Esophagus (tissue), 2 donors: Measurements from ENCODE around the gene VPS18. TPM values are rescaled to one million over a fixed set of nuclear protein-coding genes. Genes with fewer than 3 reads are reported as not detected.

Source experiments
- H3K27ac ChIP-seq, 2 donors: one replicate each; pipeline ENCODE4 v1.5.1; 2013; ENCODE audit warnings: low read depth in 2 of 2, mild to moderate bottlenecking in 2 of 2, inconsistent platforms in 1 of 2, low read length in 1 of 2, moderate library complexity in 1 of 2
- H3K27me3 ChIP-seq, 2 donors: one replicate each; pipeline ENCODE4 v1.6.1; 2013; ENCODE audit warnings: low read length in 2 of 2, control low read depth in 1 of 2, mild to moderate bottlenecking in 1 of 2; ENCODE audit not compliant: insufficient read depth in 2 of 2, control insufficient read depth in 1 of 2
- H3K36me3 ChIP-seq, 2 donors: one replicate each; pipeline ENCODE4 v1.6.1; 2013; ENCODE audit warnings: low read length in 1 of 2; ENCODE audit not compliant: control insufficient read depth in 2 of 2, insufficient read depth in 2 of 2
- H3K4me1 ChIP-seq, 2 donors: one replicate each; pipeline ENCODE4 v1.6.1; 2013; ENCODE audit warnings: low read length in 1 of 2; ENCODE audit not compliant: control insufficient read depth in 2 of 2, insufficient read depth in 2 of 2
- H3K4me3 ChIP-seq, 2 donors: one replicate each; pipeline ENCODE4 v1.5.1; 2013; ENCODE audit warnings: low read length in 2 of 2, mild to moderate bottlenecking in 2 of 2, low read depth in 1 of 2, moderate library complexity in 1 of 2
- H3K9me3 ChIP-seq, 2 donors: one replicate each; pipeline ENCODE4 v1.6.1; 2013; ENCODE audit warnings: mild to moderate bottlenecking in 2 of 2, low read depth in 1 of 2, low read length in 1 of 2, moderate library complexity in 1 of 2; ENCODE audit not compliant: control insufficient read depth in 2 of 2, insufficient read depth in 1 of 2
- WGBS, 2 donors: extraction: QIAGEN DNeasy Blood & Tissue Kit; methylation state at CpG; one replicate each; pipeline ENCODE4 v1.1.7; 2013; 5-methylcytosine and 5-hydroxymethylcytosine counted together
- polyA plus RNA-seq, 2 donors: library from polyadenylated mRNA; stranded (reverse); fragments of 200-250 nt; gene quantifications; one replicate each; pipeline ENCODE4 v1.2.3, GENCODE V29; 2013
- donor health status: healthy with polysubstance abuse.
- donor health status: Bipolar disorder and iron deficiency.

VPS18 gene
- polyA plus RNA-seq, 2 donors, result 6.8 to 7.6 TPM

GRCh38 chr15:40894681-40895448, 615 bp downstream of the VPS18 start:
- Histone ChIP-seq H3K27me3 (no peaks in the 10 kb centered on the region), H3K27ac (peak overlapping the region; percentile 91 to 95), H3K36me3 (peaks cover 10 to 13% of the 10 kb centered on the region in 2 donors), H3K4me1 (peaks cover 0 to 19% of the 10 kb centered on the region in 2 donors), H3K9me3 (no peaks in the 10 kb centered on the region), H3K4me3 (peak overlapping the region; percentile 84 to 86)
- WGBS, 2 donors, result 1 to 3% methylated on average over 33 of the region's 33 CpGs

GRCh38 chr15:40899536-40900207, 5.4 kb downstream of the VPS18 start:
- no peak overlapping the region for H3K4me3 ChIP-seq
- H3K36me3 ChIP-seq, result peaks cover 14 to 42% of the 10 kb centered on the region in 2 donors
- no peak overlapping the region for H3K27ac ChIP-seq
- H3K9me3 ChIP-seq, result no peaks in the 10 kb centered on the region
- peaks cover 0 to 18% of the 10 kb centered on the region in 2 donors for H3K4me1 ChIP-seq
- H3K27me3 ChIP-seq, result no peaks in the 10 kb centered on the region
- 90% methylated on average over 33 of the region's 33 CpGs for WGBS, 2 donors

GRCh38 chr15:40900256-40901052, 6.2 kb downstream of the VPS18 start:
- Histone ChIP-seq H3K4me3 (no peak overlapping the region), H3K4me1 (peaks cover 0 to 16% of the 10 kb centered on the region in 2 donors), H3K36me3 (peaks cover 14 to 45% of the 10 kb centered on the region in 2 donors), H3K9me3 (no peaks in the 10 kb centered on the region), H3K27ac (no peak overlapping the region), H3K27me3 (no peaks in the 10 kb centered on the region)
- WGBS, 2 donors, result 91% methylated on average over 36 of the region's 36 CpGs

GRCh38 chr15:40901053-40901443, 6.8 kb downstream of the VPS18 start:
- peaks cover 14 to 45% of the 10 kb centered on the region in 2 donors for H3K36me3 ChIP-seq
- no peaks in the 10 kb centered on the region for H3K27me3 ChIP-seq
- H3K4me3 ChIP-seq, result no peak overlapping the region
- peaks cover 0 to 13% of the 10 kb centered on the region in 2 donors for H3K4me1 ChIP-seq
- no peak overlapping the region for H3K27ac ChIP-seq
- H3K9me3 ChIP-seq, result no peaks in the 10 kb centered on the region
- WGBS, 2 donors, result 75 to 76% methylated on average over 5 of the region's 5 CpGs

- 75 to 78% methylated on average over 33 of the region's 33 CpGs for WGBS, 2 donors
- no peaks in the 10 kb centered on the region for H3K9me3 ChIP-seq
- no peak overlapping the region for H3K27ac ChIP-seq
- H3K27me3 ChIP-seq, result no peaks in the 10 kb centered on the region
- peaks cover 0 to 26% of the 10 kb centered on the region in 2 donors for H3K4me1 ChIP-seq
- no peak overlapping the region for H3K4me3 ChIP-seq
- H3K36me3 ChIP-seq, result peaks cover 14 to 45% of the 10 kb centered on the region in 2 donors
These were observed 8.6 kb downstream of the VPS18 start for GRCh38 chr15:40902605-40903561.

- Histone ChIP-seq H3K4me3 (no peak overlapping the region), H3K9me3 (no peaks in the 10 kb centered on the region), H3K4me1 (peaks cover 0 to 29% of the 10 kb centered on the region in 2 donors), H3K27me3 (no peaks in the 10 kb centered on the region), H3K36me3 (peaks cover 4 to 34% of the 10 kb centered on the region in 2 donors), H3K27ac (peak overlapping the region in 1 of 2 donors; percentile 37)
- WGBS, 2 donors, result 63 to 67% methylated on average over 7 of the region's 7 CpGs
These were observed 10.4 kb downstream of the VPS18 start for GRCh38 chr15:40904552-40905201.

- Histone ChIP-seq H3K4me1 (peaks cover 0 to 35% of the 10 kb centered on the region in 2 donors), H3K27ac (peak overlapping the region; percentile 86 to 88), H3K36me3 (peaks cover 4 to 21% of the 10 kb centered on the region in 2 donors), H3K4me3 (peak overlapping the region; percentile 34 to 49), H3K27me3 (no peaks in the 10 kb centered on the region), H3K9me3 (no peaks in the 10 kb centered on the region)
- 3 to 4% methylated on average over 29 to 36 of the region's 36 CpGs for WGBS, 2 donors
These were observed 12.1 kb downstream of the VPS18 start for GRCh38 chr15:40906091-40906990.
